ENCODE data around the gene NT5C3A.
"Not testable (repeated sequence)": the region's sequence is repeated elsewhere in the genome, so short reads cannot be mapped to it uniquely, and the experiment has no call there.

The NT5C3A gene

DNA sequence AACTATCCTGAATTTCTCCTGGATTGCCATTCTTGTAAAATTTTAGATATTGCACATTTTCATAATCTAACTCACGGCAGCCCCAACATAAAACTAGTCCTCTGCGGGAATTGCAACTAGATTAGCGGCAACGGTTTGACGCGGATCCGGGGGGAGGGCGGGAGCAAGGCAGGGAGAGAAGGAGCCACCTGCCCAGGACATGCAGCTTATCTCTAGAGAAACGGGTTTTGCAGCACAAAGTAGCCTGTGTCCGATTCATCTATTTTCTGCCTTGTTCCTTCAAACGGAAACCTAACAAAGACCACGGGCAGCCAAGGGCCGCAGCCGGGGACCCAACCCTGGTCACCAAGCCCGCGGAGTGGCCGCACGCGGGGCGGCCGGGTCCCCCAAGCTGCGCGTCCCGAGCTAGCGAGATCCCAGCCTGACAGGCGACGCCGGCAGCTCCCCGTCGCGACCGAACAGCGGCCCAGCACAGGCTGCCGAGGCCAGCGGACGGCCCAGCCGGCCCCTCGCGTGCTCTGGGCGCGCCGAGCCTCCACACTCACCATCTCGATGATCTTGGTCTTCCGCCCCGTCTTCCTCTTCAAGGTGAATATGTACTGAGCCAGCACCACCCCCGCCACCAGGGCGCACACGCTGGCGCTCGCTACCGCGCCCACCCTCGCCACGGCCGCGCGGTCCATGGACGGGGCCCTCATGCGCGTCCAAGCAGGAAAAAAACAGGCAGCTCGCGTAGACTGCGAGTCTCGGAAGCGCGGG lies at the start of gene NT5C3A:
NT5C3A (minus strand) TSS at position 754 of the 759 bp plus-strand sequence; CDS start at position 683, 71 bp downstream.
- DNase-seq = peak in 19 of 56 donors; percentile 10 to 73 (median 38)

GRCh38 chr7:33111614-33112013 lies 49.0 kb upstream of the NT5C3A start:
- DNase-seq = no peak

- peak in 10 of 56 donors; percentile 4 to 40 (median 14) for DNase-seq
Measured at GRCh38 chr7:33109758-33110238, 47.2 kb upstream of the NT5C3A start.

DNA sequence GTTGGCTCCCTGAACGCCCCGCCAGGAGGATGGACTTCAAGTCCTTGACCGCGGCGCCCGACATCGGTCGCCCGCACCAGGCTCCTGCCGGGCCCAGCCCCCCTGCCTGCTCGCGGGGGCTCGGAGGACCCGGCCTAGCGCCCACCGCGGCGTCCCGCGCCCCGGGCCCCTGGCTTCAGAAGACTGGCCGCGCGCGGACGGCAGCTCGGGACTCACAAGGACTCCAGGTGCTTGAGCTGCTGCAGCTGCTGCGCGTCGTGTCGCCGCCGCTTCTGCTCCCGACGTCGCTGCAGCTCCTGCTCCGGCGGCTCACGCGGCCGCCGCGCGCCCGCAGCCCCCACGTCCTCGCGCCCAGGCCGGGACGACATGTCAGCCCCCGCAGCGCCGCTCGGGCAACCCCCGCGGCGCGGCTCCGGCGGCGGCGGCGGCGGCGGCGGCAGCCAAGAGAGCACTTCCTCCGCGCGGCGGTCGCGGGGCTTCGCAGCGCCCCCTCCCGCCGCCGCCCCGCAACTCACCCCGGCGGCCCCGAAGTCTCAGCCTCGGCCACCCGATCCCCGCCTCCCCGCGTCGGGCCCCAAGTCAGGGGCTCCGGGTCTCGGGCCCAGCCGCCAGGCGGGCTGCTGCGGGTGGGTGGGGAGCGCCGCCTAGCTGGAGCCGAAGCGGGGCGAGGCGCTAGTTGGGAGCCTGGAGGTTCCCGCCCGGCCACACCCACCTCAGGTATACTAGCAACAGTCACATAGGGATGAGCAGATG lies 46.6 kb upstream of the NT5C3A start, which contains the start of gene RP9:
RP9 (minus strand) TSS at position 400 of the 753 bp plus-strand sequence; CDS start at position 368, 32 bp downstream.
- DNase-seq = peak in 47 of 56 donors; percentile 7 to 75 (median 49)

DNA sequence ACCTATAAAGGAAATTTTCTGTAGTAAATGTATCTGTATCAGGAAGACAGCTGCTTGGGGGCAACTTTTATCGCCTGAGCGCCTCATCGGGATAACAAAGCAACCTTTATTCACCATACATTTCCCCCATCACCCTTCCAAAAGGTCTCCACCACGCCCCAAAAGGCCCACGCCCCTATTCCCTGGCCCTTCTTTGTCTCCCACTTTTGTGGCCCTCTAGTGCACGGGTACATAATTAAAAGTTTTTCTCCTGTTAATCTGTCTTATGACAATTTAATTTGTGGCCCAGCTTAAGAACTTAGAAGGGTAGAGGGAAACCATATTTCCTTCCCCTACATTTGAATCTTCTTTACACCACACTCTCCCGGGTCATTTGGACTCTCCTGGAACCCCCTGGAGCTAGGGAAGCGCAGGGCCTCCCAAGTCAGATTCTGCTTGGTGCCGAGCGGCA lies 46.0 kb upstream of the NT5C3A start:
- no peak for DNase-seq

DNA sequence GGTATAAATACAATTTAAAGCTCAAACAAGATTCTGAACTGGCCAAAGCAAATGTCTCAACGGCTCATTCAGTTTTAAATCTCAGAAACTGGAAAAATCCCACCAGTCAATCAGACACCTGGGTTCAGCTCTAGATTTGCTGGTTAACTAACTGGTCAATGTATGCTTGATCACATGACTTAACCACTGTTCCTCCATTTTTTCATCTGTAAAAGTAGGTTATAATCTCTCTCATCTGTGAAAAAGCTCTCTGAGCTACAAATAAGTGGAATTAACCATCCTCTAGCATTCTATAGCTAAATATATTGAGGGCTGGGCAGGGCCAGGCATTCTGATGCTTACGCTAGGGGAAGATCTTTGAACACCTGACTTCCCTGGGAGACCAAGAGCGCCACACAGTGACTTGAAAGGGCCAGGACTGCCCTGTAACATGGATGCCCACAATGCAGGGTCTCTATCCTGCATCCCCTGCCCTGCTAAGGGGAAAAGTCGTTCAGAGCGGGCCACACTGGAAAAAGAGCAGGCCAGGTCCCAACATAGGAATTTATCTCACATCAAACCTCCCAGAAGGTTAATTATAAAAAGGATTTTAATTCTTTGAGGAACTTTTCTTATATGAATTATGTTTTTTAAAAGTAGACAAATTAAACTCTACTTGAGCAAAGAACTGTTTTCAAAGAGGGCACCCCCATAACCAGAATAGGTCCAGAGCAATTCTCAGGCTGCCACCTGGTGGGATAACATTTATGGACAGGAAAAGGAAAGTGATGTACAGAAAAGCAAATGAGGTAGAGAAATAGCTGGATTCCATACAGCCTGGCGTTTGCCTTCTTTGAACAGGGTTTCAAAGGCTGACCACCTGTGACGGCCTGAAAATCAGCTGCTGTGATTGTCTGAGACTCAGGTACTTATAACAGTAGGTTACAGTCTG lies 44.8 kb upstream of the NT5C3A start:
- DNase-seq = peak in 9 of 56 donors; percentile 2 to 33 (median 10)

GRCh38 chr7:33101906-33102305 lies 39.3 kb upstream of the NT5C3A start:
- no peak for DNase-seq

- no peak for DNase-seq
Measured at GRCh38 chr7:33100770-33101169, 38.2 kb upstream of the NT5C3A start.

DNA sequence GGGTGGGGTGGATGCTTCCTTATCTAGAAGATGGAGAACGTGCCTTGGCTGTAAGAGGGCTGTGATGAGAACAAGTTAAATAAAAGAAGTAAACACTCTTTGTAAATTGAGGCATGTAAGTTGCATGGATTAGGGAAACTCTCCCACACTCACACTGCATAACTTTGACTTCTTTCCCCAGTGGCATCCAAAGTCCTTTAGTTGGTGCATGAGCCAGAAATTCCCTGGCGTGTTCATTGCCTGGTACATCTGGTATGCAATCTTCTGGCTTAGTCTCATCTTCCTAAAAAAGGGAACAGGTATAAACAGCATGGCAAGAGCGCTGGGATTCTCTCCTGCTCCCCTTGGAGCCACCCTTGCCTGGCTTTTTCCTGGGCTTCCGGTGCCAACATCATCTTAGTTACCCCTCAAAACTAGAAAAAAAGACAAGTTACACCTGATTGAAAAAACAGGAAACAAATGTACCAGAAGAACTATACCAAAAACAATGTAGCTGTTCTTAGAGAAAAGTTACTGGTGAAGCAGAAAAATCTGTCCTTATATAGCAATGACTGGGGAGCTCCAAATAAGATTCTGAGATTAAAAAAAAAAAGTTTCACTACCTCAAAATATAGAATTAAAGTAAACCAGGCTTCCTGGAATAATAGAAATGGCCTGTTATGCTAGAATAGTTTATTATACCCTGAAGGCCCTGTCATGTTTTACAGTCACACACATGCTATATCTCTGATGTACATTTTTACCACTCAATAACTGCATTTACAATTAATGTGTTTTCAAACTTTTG lies 36.8 kb upstream of the NT5C3A start:
- no peak for DNase-seq

DNA sequence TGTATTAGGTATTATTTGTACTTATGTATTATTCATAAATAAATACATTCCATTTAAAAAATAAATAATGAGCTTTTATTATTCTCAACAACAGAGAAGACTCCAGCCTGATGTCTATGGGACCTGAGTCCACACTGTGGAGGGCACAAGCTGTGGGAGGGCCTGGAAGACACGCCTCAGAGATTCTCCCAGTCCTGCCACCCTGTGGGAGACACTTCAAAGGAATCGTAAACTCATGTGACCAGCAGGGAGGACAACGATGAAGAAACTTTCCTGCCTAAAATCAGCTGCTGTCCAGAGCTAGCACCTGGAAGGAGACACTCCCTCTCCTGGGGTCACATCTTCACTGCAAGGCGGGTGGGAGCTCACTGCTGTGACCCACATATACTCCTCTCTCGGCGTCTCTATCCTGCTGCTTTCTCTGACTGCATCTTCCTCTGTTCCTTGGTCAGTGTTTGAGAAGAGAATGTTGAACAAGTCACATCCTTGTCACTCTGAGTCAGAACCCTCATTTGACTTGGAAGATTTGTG lies 32.2 kb upstream of the NT5C3A start:
- DNase-seq = not testable (repeated sequence)

GRCh38 chr7:33093266-33093665 lies 30.7 kb upstream of the NT5C3A start:
- no peak for DNase-seq

DNA sequence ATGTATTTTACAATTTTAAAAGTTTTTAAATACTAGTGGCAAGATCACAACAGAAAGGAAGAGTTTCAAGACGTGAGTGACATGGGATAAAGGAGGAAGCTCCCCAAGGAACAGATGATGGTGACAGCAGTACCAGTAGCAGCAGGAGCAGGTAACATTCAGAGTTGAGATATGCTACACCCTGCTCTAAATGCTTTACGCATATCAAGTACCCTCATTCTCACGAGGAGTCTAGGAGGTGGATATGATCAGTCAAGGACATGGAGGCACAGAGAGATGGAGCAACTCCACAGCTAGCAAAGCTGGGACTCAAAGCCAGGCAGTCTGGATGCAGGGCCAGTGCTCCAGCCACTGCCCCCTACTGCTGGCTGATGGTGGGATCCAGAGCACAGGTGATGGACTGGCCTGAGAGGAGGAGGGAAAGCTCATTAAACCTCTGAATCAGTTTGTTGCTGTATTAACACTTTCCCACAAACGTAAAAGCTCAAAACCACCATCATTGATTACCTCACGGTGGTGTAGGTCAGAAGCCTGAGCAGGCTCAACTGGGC lies 29.1 kb upstream of the NT5C3A start:
- no peak for DNase-seq

- DNase-seq = no peak
Measured at GRCh38 chr7:33091111-33091531, 28.5 kb upstream of the NT5C3A start.

DNA sequence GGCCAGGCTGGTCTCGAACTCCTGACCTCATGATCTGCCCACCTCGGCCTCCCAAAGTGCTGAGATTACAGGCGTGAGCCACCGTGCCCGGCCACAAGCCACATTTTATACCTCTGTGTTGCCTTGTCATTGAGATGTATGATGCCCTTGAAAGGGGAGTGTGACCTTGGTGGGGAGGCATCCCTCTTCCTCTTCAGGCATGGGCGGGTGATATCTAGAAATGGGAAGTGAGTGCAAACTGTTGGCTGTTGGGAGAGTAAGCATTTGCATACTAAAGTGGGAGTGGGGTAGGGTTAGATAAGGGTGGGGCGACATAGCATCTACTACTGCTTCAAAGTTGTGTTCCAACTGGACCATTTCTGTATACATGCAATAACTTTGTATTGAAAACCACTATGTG lies 26.6 kb upstream of the NT5C3A start:
- DNase-seq = no peak

DNA sequence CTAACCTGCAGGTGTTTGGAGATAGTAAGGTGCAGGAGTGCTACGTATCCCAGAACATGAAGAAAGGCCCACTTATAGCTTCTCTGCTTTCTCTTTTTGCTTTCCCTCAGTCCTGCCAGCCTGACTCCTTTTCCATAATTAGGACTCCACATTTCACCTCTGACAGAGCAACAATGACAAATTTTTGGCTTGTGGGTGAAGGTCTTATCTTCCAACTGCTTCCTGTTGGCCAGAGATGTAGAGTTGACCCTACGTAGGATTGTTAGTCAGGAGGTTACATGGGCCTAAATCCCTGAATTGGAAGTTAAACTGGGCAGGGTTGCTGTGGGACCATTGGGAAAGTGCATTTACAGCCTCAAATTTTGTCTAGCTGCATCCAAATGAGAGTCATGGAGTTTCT lies 25.3 kb upstream of the NT5C3A start:
- DNase-seq = no peak

GRCh38 chr7:33087356-33087755 lies 24.8 kb upstream of the NT5C3A start:
- no peak for DNase-seq

DNA sequence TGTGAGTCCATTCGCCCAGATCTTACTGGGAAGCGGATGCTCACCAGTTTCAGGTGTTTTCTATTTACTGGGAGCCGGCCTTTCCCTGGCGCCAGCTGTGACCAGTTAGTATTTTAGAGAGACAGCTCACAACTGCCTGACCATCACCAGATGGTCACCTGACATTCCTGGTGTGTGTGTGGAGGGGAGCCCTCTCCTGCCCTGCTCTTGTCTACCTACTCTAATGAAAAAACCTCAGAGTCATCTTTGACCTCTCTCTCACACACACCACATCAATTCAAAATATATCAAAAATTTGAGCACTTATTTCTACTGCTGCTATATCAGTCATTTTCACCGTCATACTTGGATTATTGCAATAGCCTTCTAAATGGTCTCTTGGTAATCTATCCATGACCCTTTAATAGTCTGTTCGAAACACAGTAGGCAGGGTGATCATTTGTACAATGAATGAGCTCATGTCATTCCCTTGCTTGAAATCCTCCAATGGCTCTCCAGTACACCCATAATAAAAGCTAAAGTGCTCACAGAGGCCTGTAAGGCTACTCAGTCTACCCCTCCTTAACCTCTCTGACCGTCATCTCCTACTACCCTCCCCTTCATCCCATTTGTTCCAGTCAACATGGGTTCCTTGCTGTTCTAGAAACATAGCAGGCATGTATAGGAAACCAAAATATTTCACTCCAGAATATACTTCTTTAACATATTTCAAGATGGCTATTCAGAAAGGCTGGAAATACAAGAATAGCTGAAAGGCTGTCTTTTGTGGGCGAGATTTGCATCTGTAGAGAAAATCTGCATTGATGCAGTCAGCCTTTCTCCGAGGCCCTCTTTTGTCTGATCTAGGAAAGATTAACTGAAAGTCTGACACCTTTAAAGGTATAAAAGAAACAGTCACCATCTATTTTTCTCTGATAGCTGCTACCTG lies 17.5 kb upstream of the NT5C3A start:
- no peak for DNase-seq

DNA sequence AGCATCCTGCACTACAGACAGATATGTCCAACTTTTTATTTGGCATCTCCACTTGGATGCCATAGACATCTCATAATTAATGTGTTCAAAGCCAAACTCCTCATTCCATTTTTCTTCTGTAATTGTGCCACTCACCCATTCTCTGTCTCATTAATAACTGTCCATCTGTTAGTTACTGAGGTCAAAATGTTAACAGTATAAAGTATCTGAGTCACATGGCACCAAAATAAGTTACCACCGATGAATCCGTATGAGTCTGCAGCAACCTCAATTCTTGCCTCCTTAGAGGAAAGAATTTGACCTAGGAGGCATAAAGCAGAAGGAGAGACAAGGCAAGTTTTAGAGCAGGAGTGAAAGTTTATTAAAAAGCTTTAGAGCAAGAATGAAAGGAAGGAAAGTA lies 16.5 kb upstream of the NT5C3A start:
- DNase-seq = no peak

- no peak for DNase-seq
Measured at GRCh38 chr7:33076737-33077136, 14.2 kb upstream of the NT5C3A start.

Data from amygdala (tissue), 56 donors.